ENCODE results near the gene MYO15A. TPM values are rescaled to one million over a fixed set of nuclear protein-coding genes. Genes with fewer than 3 reads are reported as not detected.

The MYO15A gene
- total and polyA plus RNA-seq, 8 donors, result 0.31 to 10.5 (median 0.50) TPM; not detected in 1

GRCh38 chr17:18105027-18105426 lies 3.5 kb upstream of the MYO15A start:
- WGBS, 5 donors, result 86 to 92% (median 88%) methylated on average over 3 of the region's 3 CpGs
- intact Hi-C loops (cut with DNase I; ENCODE audit: low total_unique reads), result no loop called here
- peaks cover 23 to 74% (median 69%) of the 10 kb centered on the region in 4 donors for H3K36me3 ChIP-seq

GRCh38 chr17:18105595-18105994 lies 3.0 kb upstream of the MYO15A start:
- 88 to 95% (median 94%) methylated on average over 2 to 6 of the region's 6 CpGs for WGBS, 5 donors
- Histone ChIP-seq H3K27ac (no peak overlapping the region), H3K4me1 (no peaks in the 10 kb centered on the region), H3K27me3 (no peaks in the 10 kb centered on the region), H3K36me3 (peaks cover 19 to 69% (median 64%) of the 10 kb centered on the region in 4 donors), H3K4me3 (no peak overlapping the region), H3K9me3 (no peaks in the 10 kb centered on the region)
- TF ChIP-seq POLR2A (IDR thresholded peaks at IDR 0.05) (no peak), EP300 (IDR thresholded peaks at IDR 0.05) (no peak), POLR2AphosphoS5 (IDR thresholded peaks at IDR 0.05) (no peak), CTCF (IDR thresholded peaks at IDR 0.05) (no peak)
- no peak for DNase-seq
- intact Hi-C loops (cut with DNase I; ENCODE audit: low total_unique reads), result no loop called here

More at GRCh38 chr17:18105027-18105426, 3.5 kb upstream of the MYO15A start:
- no peaks in the 10 kb centered on the region for H3K27me3 ChIP-seq
- H3K4me1 ChIP-seq, result no peaks in the 10 kb centered on the region
- DNase-seq, result no peak
- H3K27ac ChIP-seq, result no peak overlapping the region
- no peak overlapping the region for H3K4me3 ChIP-seq
- no peak for TF ChIP-seq POLR2AphosphoS5 (IDR thresholded peaks at IDR 0.05)
- no peak for TF ChIP-seq CTCF (IDR thresholded peaks at IDR 0.05)
- TF ChIP-seq POLR2A (IDR thresholded peaks at IDR 0.05), result no peak
- no peak for TF ChIP-seq EP300 (IDR thresholded peaks at IDR 0.05)
- no peaks in the 10 kb centered on the region for H3K9me3 ChIP-seq

GRCh38 chr17:18106211-18106610 lies 2.3 kb upstream of the MYO15A start:
- Histone ChIP-seq H3K27me3 (no peaks in the 10 kb centered on the region), H3K4me3 (no peak overlapping the region), H3K9me3 (no peaks in the 10 kb centered on the region), H3K36me3 (peaks cover 19 to 62% (median 58%) of the 10 kb centered on the region in 4 donors), H3K27ac (no peak overlapping the region), H3K4me1 (no peaks in the 10 kb centered on the region)
- no peak for DNase-seq
- WGBS, 5 donors, result 86 to 94% (median 90%) methylated on average over 7 to 9 of the region's 9 CpGs
- intact Hi-C loops (cut with DNase I; ENCODE audit: low total_unique reads), result no loop called here
- TF ChIP-seq EP300 (IDR thresholded peaks at IDR 0.05), result no peak
- no peak for TF ChIP-seq POLR2A (IDR thresholded peaks at IDR 0.05)
- no peak for TF ChIP-seq POLR2AphosphoS5 (IDR thresholded peaks at IDR 0.05)
- TF ChIP-seq CTCF (IDR thresholded peaks at IDR 0.05), result no peak

- H3K36me3 ChIP-seq, result peaks cover 14 to 53% (median 47%) of the 10 kb centered on the region in 4 donors
- intact Hi-C loops (cut with DNase I; ENCODE audit: low total_unique reads), result no loop called here
Measured at GRCh38 chr17:18107061-18107790, 1.3 kb upstream of the MYO15A start.

More at GRCh38 chr17:18107061-18107790, 1.3 kb upstream of the MYO15A start:
- Histone ChIP-seq H3K27ac (no peak overlapping the region), H3K27me3 (no peaks in the 10 kb centered on the region), H3K4me1 (no peaks in the 10 kb centered on the region), H3K4me3 (no peak overlapping the region), H3K9me3 (no peaks in the 10 kb centered on the region)
- no peak for TF ChIP-seq POLR2A (IDR thresholded peaks at IDR 0.05)
- no peak for TF ChIP-seq POLR2AphosphoS5 (IDR thresholded peaks at IDR 0.05)
- TF ChIP-seq EP300 (IDR thresholded peaks at IDR 0.05), result no peak
- TF ChIP-seq CTCF (IDR thresholded peaks at IDR 0.05), result no peak
- 83 to 94% (median 91%) methylated on average over 13 to 14 of the region's 14 CpGs for whole genome bisulfite sequencing, 5 donors
- no peak for DNase-seq

Measured in stomach (tissue), 9 donors.